Measurements from ENCODE around the gene LIN54.

The LIN54 gene

GRCh38 chr4:82891707-82892466 lies 118.7 kb downstream of the LIN54 start:
- peak in 1 of 2 experiments; percentile 6 for DNase-seq (ENCODE audit: low read depth in 1 of 2, low spot score in 1 of 2)
- in situ Hi-C loops (cut with HindIII; ENCODE audit: low pct_unique_long_range_greater_than_20kb, low sequenced_read_pairs): no loop called here
- TF ChIP-seq JUND (IDR thresholded peaks at IDR 0.05; ENCODE audit: low read depth): no peak

DNA sequence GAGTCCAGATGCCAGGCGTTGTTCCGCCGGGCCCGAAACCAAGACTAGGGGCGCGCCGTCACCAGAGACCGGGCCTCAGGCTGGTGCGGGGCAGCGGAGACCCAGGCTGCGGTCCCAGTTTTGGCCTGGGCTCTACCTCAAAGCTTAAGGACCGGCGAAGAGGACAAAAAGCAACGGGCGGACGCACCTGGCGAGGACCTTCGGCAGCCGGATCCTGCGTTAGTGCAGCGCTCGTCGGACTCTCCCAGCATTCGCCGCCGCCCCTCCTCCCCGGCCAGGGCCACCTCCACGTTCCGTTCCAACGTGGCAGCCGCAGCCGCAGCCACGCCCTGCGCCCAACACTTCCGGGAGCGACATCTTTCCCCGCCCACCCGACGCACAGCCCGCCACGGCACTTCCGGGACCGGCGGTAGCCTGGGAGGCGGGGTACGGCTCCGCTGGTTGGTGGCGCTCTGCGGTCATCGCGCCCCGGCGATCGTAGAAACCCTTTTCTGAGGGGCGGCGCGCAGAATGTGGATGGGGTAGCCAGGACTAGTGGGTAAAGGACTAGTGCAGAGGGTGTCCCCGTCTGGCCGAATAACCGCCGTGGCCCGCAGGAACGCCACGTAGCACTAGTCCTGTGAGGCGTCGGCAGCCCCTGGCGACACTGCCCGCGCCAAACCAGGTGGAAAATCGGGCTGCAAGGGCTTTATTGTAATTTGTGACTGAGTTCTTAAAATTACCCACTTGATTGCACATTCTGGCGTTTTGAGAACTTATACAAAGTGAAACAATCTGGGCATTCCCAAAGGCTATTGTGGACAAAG lies 119.5 kb downstream of the LIN54 start, which contains the start of gene SEC31A:
SEC31A (minus strand) TSS at position 253 of the 806 bp plus-strand sequence. CDS start 9,217 bp downstream, outside the sequence.
- in situ Hi-C loops (cut with HindIII; ENCODE audit: low pct_unique_long_range_greater_than_20kb, low sequenced_read_pairs): no loop called here
- TF ChIP-seq JUND (IDR thresholded peaks at IDR 0.05; ENCODE audit: low read depth): no peak
- peak; percentile 54 to 95 for DNase-seq (ENCODE audit: low read depth in 1 of 2, low spot score in 1 of 2)

DNA sequence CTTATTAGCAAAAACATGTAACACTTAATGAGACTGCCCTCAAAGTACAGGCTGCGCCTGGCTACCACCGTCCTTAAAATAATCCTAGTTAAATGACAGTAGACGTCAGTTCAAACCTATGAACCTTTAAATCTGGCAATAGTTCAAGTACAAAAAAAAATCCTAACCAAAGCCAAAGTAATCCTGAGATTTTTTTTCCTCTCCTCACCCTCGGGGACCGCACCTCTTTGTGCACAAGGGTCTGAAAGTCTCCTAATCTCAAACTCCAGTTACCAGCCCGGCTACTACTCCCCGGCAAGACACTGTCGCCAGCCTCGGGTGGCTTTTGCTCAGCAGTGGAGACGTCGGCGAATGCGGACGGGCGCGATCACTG lies 120.1 kb downstream of the LIN54 start:
- DNase-seq (ENCODE audit: low read depth in 1 of 2, low spot score in 1 of 2): no peak
- in situ Hi-C loops (cut with HindIII; ENCODE audit: low pct_unique_long_range_greater_than_20kb, low sequenced_read_pairs): no loop called here

GRCh38 chr4:82889287-82889686 lies 121.3 kb downstream of the LIN54 start:
- TF ChIP-seq JUND (IDR thresholded peaks at IDR 0.05; ENCODE audit: low read depth): no peak
- no peak for DNase-seq (ENCODE audit: low read depth in 1 of 2, low spot score in 1 of 2)
- in situ Hi-C loops (cut with HindIII; ENCODE audit: low pct_unique_long_range_greater_than_20kb, low sequenced_read_pairs): no loop called here

More for the DNA sequence above, 120.1 kb downstream of the LIN54 start:
- TF ChIP-seq JUND (IDR thresholded peaks at IDR 0.05; ENCODE audit: low read depth): no peak

DNA sequence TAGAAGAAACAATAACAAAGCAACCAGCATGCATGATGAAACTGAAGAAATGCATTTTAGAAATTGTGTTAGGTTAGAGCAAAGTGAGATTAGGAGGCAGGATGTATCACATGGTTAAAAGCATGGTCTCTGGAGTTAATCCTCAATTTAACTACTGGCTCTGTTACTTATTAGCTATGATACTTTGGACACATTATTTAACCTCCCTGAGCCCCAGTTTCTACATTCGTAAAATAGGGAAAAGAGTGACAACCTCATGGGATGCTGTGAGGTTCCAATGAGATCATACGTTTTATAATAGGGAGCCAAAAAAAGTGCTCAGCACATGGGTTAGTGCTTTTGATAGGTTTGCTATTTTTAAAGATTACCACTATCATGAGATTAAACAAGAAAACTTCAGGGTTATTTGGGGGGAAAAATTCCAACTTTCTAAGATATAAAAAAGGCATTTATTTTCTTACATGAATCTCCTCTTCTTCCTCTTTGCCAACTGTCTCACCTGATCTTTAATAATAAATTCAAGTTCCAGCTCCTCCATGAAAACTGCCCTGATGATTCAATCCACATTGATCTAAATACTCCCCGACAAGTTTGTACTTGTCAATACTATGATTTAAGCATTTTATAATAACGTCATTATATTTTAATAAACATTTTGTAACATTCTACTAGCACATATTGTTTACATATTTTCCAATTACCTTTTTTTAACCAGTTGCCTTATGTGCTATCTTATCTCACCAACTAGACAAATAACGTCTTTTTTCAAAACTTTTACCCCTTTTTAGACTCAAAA lies 124.3 kb downstream of the LIN54 start:
- in situ Hi-C loops (cut with HindIII; ENCODE audit: low pct_unique_long_range_greater_than_20kb, low sequenced_read_pairs): no loop called here
- no peak for DNase-seq (ENCODE audit: low read depth in 1 of 2, low spot score in 1 of 2)
- TF ChIP-seq JUND (IDR thresholded peaks at IDR 0.05; ENCODE audit: low read depth): no peak

DNA sequence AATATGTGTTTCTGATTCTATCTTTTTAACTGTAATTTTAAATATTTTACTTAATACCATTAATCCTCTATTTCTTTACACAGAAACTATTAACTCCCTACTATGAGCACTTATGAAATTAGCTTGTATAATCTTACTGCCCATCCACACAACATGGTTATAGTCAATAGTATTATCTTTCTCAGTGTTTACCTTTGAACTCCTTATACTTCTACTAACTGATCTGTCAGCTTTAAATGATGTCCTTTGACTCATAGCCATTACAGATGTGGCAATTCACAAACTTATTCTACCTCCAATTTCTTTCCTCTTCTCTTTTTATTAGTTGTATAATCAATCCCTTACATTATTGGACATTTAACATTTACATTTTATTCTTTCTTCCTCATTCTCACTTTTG lies 125.2 kb downstream of the LIN54 start:
- no peak for DNase-seq (ENCODE audit: low read depth in 1 of 2, low spot score in 1 of 2)
- in situ Hi-C loops (cut with HindIII; ENCODE audit: low pct_unique_long_range_greater_than_20kb, low sequenced_read_pairs): no loop called here
- no peak for TF ChIP-seq JUND (IDR thresholded peaks at IDR 0.05; ENCODE audit: low read depth)
